ENCODE measurements around the gene ANKRD37.

- TF ChIP-seq CTCF (IDR thresholded peaks at IDR 0.05) (no peak), POLR2A (IDR thresholded peaks at IDR 0.05) (no peak), POLR2AphosphoS5 (IDR thresholded peaks at IDR 0.05) (no peak), EP300 (IDR thresholded peaks at IDR 0.05) (no peak)
Observed at GRCh38 chr4:185346975-185347601, 49.6 kb upstream of the ANKRD37 start.

Data from upper lobe of left lung (tissue), 4 donors.